Measurements from ENCODE around the gene PYGL. TPM values are rescaled to one million over a fixed set of nuclear protein-coding genes. Genes with fewer than 3 reads are reported as not detected.

PYGL gene
- polyA plus RNA-seq, 1 of the 3 experiments (the other 2 are of a cell fraction) = 60.2 TPM

DNA sequence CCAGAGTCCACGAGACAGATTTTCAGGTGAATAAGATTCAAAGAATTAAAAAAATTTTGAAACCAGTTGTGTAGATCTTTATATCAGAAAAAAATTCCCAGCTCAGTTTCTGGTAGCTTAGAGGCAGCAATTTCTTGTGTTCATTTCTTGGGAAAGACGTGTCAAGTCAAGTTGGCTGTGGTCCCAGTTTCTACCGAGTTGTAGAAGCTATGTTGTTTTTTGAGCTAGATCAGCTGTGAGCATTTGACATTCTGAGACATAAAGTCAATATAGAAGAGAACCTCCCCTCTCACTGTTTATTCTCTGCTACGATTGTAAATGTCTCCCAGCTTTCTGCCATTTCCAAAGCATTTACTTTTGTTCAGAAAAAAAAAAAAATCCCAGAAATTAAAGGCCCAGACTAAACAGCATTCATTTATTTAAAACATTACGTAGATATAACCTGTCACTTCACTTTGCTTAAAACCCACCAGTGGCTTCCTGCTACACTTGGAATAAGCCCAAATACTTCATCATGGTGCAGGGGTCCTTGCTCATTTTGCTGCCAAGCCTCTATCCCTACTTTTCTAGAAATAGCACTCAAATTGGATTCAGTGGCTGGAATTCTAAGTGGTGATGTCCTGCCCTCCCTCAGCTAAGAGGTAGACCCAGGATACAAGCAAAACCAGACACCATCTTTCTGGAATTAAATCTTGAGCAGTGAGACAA, 20.6 kb upstream of the PYGL start:
- 21% methylated on average over 5 of the region's 5 CpGs for WGBS (ENCODE audit: low lambda C conversion rate)
- H3K27ac ChIP-seq (ENCODE audit: low read depth in 2 of 2, low read length in 1 of 2) = peak overlapping the region; percentile 61 to 80; a peak in 3 of 4 replicates
- DNase-seq = no peak
- TF ChIP-seq FOSL2 (IDR thresholded peaks at IDR 0.05; ENCODE audit: borderline replicate concordance, low read depth) = peak; percentile 33; the same call in 1 of the 2 replicates
- no peak for TF ChIP-seq NRF1 (IDR thresholded peaks at IDR 0.05; ENCODE audit: low read depth, low read length)
- TF ChIP-seq ELF1 (IDR thresholded peaks at IDR 0.05) = no peak
- peak; percentile 84 for TF ChIP-seq NFIC (IDR thresholded peaks at IDR 0.05; ENCODE audit: borderline replicate concordance)
- TF ChIP-seq, protein P1, sequence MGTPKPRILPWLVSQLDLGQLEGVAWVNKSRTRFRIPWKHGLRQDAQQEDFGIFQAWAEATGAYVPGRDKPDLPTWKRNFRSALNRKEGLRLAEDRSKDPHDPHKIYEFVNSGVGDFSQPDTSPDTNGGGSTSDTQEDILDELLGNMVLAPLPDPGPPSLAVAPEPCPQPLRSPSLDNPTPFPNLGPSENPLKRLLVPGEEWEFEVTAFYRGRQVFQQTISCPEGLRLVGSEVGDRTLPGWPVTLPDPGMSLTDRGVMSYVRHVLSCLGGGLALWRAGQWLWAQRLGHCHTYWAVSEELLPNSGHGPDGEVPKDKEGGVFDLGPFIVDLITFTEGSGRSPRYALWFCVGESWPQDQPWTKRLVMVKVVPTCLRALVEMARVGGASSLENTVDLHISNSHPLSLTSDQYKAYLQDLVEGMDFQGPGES (IDR thresholded peaks at IDR 0.05; ENCODE audit: low read depth, low read length) = no peak
- TF ChIP-seq, protein P2, sequence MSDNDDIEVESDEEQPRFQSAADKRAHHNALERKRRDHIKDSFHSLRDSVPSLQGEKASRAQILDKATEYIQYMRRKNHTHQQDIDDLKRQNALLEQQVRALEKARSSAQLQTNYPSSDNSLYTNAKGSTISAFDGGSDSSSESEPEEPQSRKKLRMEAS (IDR thresholded peaks at IDR 0.05; ENCODE audit: low read depth) = 0 out of 2 replicates have a peak, but pooled peaks have one; percentile 19
- TF ChIP-seq GABPA (IDR thresholded peaks at IDR 0.05; ENCODE audit: low read depth) = no peak
- TF ChIP-seq RCOR1 (IDR thresholded peaks at IDR 0.05; ENCODE audit: low read length) = no peak
- TF ChIP-seq, protein P3, sequence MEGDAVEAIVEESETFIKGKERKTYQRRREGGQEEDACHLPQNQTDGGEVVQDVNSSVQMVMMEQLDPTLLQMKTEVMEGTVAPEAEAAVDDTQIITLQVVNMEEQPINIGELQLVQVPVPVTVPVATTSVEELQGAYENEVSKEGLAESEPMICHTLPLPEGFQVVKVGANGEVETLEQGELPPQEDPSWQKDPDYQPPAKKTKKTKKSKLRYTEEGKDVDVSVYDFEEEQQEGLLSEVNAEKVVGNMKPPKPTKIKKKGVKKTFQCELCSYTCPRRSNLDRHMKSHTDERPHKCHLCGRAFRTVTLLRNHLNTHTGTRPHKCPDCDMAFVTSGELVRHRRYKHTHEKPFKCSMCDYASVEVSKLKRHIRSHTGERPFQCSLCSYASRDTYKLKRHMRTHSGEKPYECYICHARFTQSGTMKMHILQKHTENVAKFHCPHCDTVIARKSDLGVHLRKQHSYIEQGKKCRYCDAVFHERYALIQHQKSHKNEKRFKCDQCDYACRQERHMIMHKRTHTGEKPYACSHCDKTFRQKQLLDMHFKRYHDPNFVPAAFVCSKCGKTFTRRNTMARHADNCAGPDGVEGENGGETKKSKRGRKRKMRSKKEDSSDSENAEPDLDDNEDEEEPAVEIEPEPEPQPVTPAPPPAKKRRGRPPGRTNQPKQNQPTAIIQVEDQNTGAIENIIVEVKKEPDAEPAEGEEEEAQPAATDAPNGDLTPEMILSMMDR (IDR thresholded peaks at IDR 0.05) = no peak
- no peak for TF ChIP-seq CHD2 (IDR thresholded peaks at IDR 0.05; ENCODE audit: low read length, partially characterized antibody)
- TF ChIP-seq TCF12 (IDR thresholded peaks at IDR 0.05) = peak; percentile 75
- TF ChIP-seq, protein P4, sequence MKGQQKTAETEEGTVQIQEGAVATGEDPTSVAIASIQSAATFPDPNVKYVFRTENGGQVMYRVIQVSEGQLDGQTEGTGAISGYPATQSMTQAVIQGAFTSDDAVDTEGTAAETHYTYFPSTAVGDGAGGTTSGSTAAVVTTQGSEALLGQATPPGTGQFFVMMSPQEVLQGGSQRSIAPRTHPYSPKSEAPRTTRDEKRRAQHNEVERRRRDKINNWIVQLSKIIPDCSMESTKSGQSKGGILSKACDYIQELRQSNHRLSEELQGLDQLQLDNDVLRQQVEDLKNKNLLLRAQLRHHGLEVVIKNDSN (IDR thresholded peaks at IDR 0.05; ENCODE audit: borderline replicate concordance, low read depth) = no peak
- TF ChIP-seq TEAD4 (IDR thresholded peaks at IDR 0.05; ENCODE audit: borderline replicate concordance, insufficient read depth) = peak; percentile 61; the same call in 1 of the 2 replicates
- peak; percentile 47 for TF ChIP-seq JUND (IDR thresholded peaks at IDR 0.05)
- TF ChIP-seq RAD21 (IDR thresholded peaks at IDR 0.05; ENCODE audit: low read length) = no peak
- TF ChIP-seq, protein P5, sequence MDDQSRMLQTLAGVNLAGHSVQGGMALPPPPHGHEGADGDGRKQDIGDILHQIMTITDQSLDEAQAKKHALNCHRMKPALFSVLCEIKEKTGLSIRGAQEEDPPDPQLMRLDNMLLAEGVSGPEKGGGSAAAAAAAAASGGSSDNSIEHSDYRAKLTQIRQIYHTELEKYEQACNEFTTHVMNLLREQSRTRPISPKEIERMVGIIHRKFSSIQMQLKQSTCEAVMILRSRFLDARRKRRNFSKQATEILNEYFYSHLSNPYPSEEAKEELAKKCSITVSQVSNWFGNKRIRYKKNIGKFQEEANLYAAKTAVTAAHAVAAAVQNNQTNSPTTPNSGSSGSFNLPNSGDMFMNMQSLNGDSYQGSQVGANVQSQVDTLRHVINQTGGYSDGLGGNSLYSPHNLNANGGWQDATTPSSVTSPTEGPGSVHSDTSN (IDR thresholded peaks at IDR 0.05) = peak; percentile 78
- TF ChIP-seq, protein P6, sequence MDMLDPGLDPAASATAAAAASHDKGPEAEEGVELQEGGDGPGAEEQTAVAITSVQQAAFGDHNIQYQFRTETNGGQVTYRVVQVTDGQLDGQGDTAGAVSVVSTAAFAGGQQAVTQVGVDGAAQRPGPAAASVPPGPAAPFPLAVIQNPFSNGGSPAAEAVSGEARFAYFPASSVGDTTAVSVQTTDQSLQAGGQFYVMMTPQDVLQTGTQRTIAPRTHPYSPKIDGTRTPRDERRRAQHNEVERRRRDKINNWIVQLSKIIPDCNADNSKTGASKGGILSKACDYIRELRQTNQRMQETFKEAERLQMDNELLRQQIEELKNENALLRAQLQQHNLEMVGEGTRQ (IDR thresholded peaks at IDR 0.05; ENCODE audit: borderline replicate concordance, low read depth, low read length) = no peak
- TF ChIP-seq YY1 (IDR thresholded peaks at IDR 0.05; ENCODE audit: low read depth) = no peak
- no peak for TF ChIP-seq POLR2AphosphoS5 (IDR thresholded peaks at IDR 0.05; ENCODE audit: low read depth, low read length)
- TF ChIP-seq EZH2phosphoT487 (IDR thresholded peaks at IDR 0.05; ENCODE audit: borderline replicate concordance, low read depth) = no peak
- no peak for TF ChIP-seq TAF1 (IDR thresholded peaks at IDR 0.05; ENCODE audit: borderline replicate concordance, low read depth, low read length)
- no peak for TF ChIP-seq FOXM1 (IDR thresholded peaks at IDR 0.05; ENCODE audit: low read depth)
- TF ChIP-seq, protein P7, sequence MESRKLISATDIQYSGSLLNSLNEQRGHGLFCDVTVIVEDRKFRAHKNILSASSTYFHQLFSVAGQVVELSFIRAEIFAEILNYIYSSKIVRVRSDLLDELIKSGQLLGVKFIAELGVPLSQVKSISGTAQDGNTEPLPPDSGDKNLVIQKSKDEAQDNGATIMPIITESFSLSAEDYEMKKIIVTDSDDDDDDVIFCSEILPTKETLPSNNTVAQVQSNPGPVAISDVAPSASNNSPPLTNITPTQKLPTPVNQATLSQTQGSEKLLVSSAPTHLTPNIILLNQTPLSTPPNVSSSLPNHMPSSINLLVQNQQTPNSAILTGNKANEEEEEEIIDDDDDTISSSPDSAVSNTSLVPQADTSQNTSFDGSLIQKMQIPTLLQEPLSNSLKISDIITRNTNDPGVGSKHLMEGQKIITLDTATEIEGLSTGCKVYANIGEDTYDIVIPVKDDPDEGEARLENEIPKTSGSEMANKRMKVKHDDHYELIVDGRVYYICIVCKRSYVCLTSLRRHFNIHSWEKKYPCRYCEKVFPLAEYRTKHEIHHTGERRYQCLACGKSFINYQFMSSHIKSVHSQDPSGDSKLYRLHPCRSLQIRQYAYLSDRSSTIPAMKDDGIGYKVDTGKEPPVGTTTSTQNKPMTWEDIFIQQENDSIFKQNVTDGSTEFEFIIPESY (IDR thresholded peaks at IDR 0.05; ENCODE audit: borderline replicate concordance, low read depth) = no peak

More for the DNA sequence above, 20.6 kb upstream of the PYGL start:
- ChIA-PET CTCF (interaction anchor here (1.2 to 1.8 kb wide), 4 partner anchors 10 to 191 kb away, joined by 3 to 7 read pairs (median 4); no protein-coding TSS in a partner anchor), POLR2A (no interaction called here)
- H3K9me3 ChIP-seq = no peaks in the 10 kb centered on the region
- H2AFZ ChIP-seq (ENCODE audit: low read depth) = peak overlapping the region; percentile 33; the same call in 1 of the 2 replicates
- H3F3A ChIP-seq (replicated peaks; ENCODE audit: insufficient read depth) = peaks cover 53% of the 10 kb centered on the region
- H3K36me3 ChIP-seq (replicated peaks in 1 of 2; ENCODE audit: control insufficient read depth in 1 of 2, insufficient read depth in 2 of 2, low read length in 1 of 2) = no peaks in the 10 kb centered on the region
- H3K4me1 ChIP-seq (ENCODE audit: control insufficient read depth in 1 of 2, insufficient read depth in 2 of 2, low read depth in 1 of 2, low read length in 1 of 2) = peaks cover 12 to 44% of the 10 kb centered on the region in 2 experiments
- H3K27me3 ChIP-seq (ENCODE audit: insufficient read depth) = no peaks in the 10 kb centered on the region
- peak overlapping the region; percentile 47 for H3K4me2 ChIP-seq
- no peaks in the 10 kb centered on the region for H4K20me1 ChIP-seq (ENCODE audit: insufficient read depth)
- no peaks in the 10 kb centered on the region for H3K9me2 ChIP-seq
- no peak overlapping the region; a peak in 1 of 4 replicates for H3K4me3 ChIP-seq (ENCODE audit: low read depth in 2 of 2, low read length in 1 of 2)
- no peaks in the 10 kb centered on the region; the same call in 1 of the 2 replicates for H3K79me2 ChIP-seq (ENCODE audit: insufficient read depth)
- peak overlapping the region; percentile 4; the same call in 1 of the 2 replicates for H3K9ac ChIP-seq

Measured in SK-N-SH (cell line).